Uterus (tissue), 2 donors: Measurements from ENCODE around the gene PKNOX2.

ENCODE experiments used
- CTCF ChIP-seq, 4 experiments: fragments of 200-600 bp in 2 of 4; fragments of 450-650 bp in 2 of 4; sonication (generic) in 2 of 4; IDR thresholded peaks; one replicate each; pipeline ENCODE4 v1.5.1; 2016 to 2019; ENCODE audit warnings: antibody characterized with exemption in 4 of 4, mild to moderate bottlenecking in 2 of 4, moderate library complexity in 1 of 4
- POLR2A ChIP-seq, 2 donors: fragments of 450-650 bp; IDR thresholded peaks; one replicate each; pipeline ENCODE4 v1.6.1; 2016; ENCODE audit warnings: antibody characterized with exemption in 2 of 2, mild to moderate bottlenecking in 1 of 2, moderate library complexity in 1 of 2

GRCh38 chr11:125193841-125194240, 29.3 kb downstream of the PKNOX2 start:
- TF ChIP-seq CTCF (IDR thresholded peaks at IDR 0.05) = no peak
- TF ChIP-seq POLR2A (IDR thresholded peaks at IDR 0.05) = no peak
